ENCODE measurements around the gene TMCC1. TPM values are rescaled to one million over a fixed set of nuclear protein-coding genes. Genes with fewer than 3 reads are reported as not detected.

Gene TMCC1
- total RNA-seq, 4 donors from 2014 or later, result 4.1 to 21.8 (median 14.5) TPM

DNA sequence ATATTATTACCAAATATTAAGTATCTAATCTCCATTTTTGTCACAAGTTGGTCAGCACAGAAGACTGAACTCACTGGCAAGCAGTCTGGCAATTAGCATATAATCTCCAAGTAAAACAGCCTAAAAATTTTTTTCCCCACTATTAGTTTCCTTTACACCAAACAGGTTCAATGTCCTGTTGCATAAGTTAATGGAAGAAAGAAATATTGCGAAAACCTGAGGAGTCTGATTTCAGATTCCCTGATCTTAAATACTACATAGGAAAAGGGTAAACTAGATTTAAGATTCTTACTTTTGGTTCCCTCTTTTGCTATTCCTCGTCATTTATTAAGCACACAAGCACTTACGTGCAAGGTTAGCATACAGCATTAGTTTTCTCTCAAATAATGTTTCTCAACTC lies 153.9 kb downstream of the TMCC1 start:
- intact Hi-C loops (cut with DNase I; ENCODE audit: low total_unique reads), result no loop called here
- Histone ChIP-seq H3K36me3 (no peaks in the 10 kb centered on the region), H3K9me3 (no peaks in the 10 kb centered on the region), H3K4me1 (peaks cover 0 to 3% (median 0%) of the 10 kb centered on the region in 4 donors), H3K4me3 (no peak overlapping the region), H3K27me3 (no peaks in the 10 kb centered on the region), H3K27ac (no peak overlapping the region)
- in situ Hi-C loops (cut with MboI; ENCODE audit: low pct_ligation_motif_present in 1 of 4, low pct_unique_long_range_greater_than_20kb in 1 of 4, low sequenced_read_pairs in 3 of 4), result no loop called here
- no peak for DNase-seq
- 89 to 92% methylated on average over 3 of the region's 3 CpGs for WGBS, 2 donors (ENCODE audit: low coverage in 1 of 2)
- TF ChIP-seq POLR2AphosphoS5 (IDR thresholded peaks at IDR 0.05) (no peak), POLR2A (IDR thresholded peaks at IDR 0.05) (no peak), CTCF (IDR thresholded peaks at IDR 0.05) (no peak), EP300 (IDR thresholded peaks at IDR 0.05; ENCODE audit: low read depth) (no peak)

DNA sequence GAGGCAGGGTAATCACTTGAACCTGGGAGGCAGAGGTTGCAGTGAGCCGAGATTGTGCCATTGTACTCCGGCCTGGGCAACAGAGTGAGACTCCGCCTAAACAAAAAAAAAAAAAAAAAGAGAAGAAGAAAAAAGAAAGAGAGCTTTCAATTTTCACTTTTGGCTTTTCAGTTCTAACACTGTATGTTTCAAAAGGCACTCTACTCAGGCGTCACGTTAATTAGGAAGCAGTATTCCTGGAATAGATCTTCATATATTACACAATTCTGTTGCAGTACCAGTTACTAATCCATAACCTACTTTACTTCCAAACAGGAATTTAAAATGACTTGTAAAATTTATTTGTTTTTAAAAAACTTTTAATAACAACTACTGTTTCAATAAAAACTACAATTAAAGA lies 155.3 kb downstream of the TMCC1 start:
- in situ Hi-C loops (cut with MboI; ENCODE audit: low pct_ligation_motif_present in 1 of 4, low pct_unique_long_range_greater_than_20kb in 1 of 4, low sequenced_read_pairs in 3 of 4) (no loop called here), intact Hi-C loops (cut with DNase I; ENCODE audit: low total_unique reads) (no loop called here)
- H3K36me3 ChIP-seq, result no peaks in the 10 kb centered on the region
- TF ChIP-seq POLR2AphosphoS5 (IDR thresholded peaks at IDR 0.05) (no peak), CTCF (IDR thresholded peaks at IDR 0.05) (no peak), EP300 (IDR thresholded peaks at IDR 0.05; ENCODE audit: low read depth) (no peak), POLR2A (IDR thresholded peaks at IDR 0.05) (no peak)
- no peak overlapping the region for H3K27ac ChIP-seq
- no peak for DNase-seq
- H3K9me3 ChIP-seq, result no peaks in the 10 kb centered on the region
- 69 to 85% methylated on average over 4 to 5 of the region's 5 CpGs for whole genome bisulfite sequencing, 2 donors (ENCODE audit: low coverage in 1 of 2)
- H3K27me3 ChIP-seq, result no peaks in the 10 kb centered on the region
- peaks cover 0 to 3% (median 0%) of the 10 kb centered on the region in 4 donors for H3K4me1 ChIP-seq
- no peak overlapping the region for H3K4me3 ChIP-seq

DNA sequence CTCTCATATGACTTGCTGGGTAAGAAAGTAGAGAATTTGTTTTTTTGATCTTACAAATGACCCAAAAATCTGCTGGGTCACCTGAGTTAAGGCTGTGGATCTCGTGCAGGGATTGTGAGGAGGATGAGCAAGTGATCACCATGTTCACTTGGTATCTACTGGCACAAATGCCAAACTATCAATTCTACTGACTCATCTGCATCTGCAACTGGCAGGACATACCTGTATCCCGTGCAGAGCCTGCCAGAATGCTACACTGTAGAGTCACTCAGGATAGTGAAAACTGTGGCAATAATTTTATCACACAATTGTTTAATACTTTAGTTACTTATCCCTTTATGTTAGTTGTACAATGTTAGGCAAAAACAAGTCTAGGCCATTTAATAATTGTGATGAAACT lies 157.4 kb downstream of the TMCC1 start:
- WGBS, 2 donors (ENCODE audit: low coverage in 1 of 2), result 60 to 85% methylated on average over 1 to 2 of the region's 2 CpGs
- in situ Hi-C loops (cut with MboI; ENCODE audit: low pct_ligation_motif_present in 1 of 4, low pct_unique_long_range_greater_than_20kb in 1 of 4, low sequenced_read_pairs in 3 of 4), result no loop called here
- no peaks in the 10 kb centered on the region for H3K9me3 ChIP-seq
- peaks cover 0 to 3% (median 0%) of the 10 kb centered on the region in 4 donors for H3K4me1 ChIP-seq
- intact Hi-C loops (cut with DNase I; ENCODE audit: low total_unique reads), result no loop called here
- TF ChIP-seq POLR2AphosphoS5 (IDR thresholded peaks at IDR 0.05) (no peak), CTCF (IDR thresholded peaks at IDR 0.05) (no peak), EP300 (IDR thresholded peaks at IDR 0.05; ENCODE audit: low read depth) (no peak), POLR2A (IDR thresholded peaks at IDR 0.05) (no peak)
- H3K36me3 ChIP-seq, result no peaks in the 10 kb centered on the region
- no peaks in the 10 kb centered on the region for H3K27me3 ChIP-seq
- no peak for DNase-seq
- no peak overlapping the region for H3K27ac ChIP-seq
- no peak overlapping the region for H3K4me3 ChIP-seq

GRCh38 chr3:129735638-129736037 lies 157.9 kb downstream of the TMCC1 start:
- no peaks in the 10 kb centered on the region for H3K27me3 ChIP-seq
- in situ Hi-C loops (cut with MboI; ENCODE audit: low pct_ligation_motif_present in 1 of 4, low pct_unique_long_range_greater_than_20kb in 1 of 4, low sequenced_read_pairs in 3 of 4) (no loop called here), intact Hi-C loops (cut with DNase I; ENCODE audit: low total_unique reads) (no loop called here)
- no peaks in the 10 kb centered on the region for H3K9me3 ChIP-seq
- TF ChIP-seq POLR2AphosphoS5 (IDR thresholded peaks at IDR 0.05) (no peak), EP300 (IDR thresholded peaks at IDR 0.05; ENCODE audit: low read depth) (no peak), CTCF (IDR thresholded peaks at IDR 0.05) (no peak), POLR2A (IDR thresholded peaks at IDR 0.05) (no peak)
- DNase-seq, result no peak
- WGBS, 2 donors (ENCODE audit: low coverage in 1 of 2), result 69 to 83% methylated on average over 4 of the region's 4 CpGs
- no peaks in the 10 kb centered on the region for H3K36me3 ChIP-seq
- no peak overlapping the region for H3K4me3 ChIP-seq
- H3K27ac ChIP-seq, result no peak overlapping the region
- peaks cover 0 to 3% (median 0%) of the 10 kb centered on the region in 4 donors for H3K4me1 ChIP-seq

Measured in transverse colon (tissue), 4 donors.